Left lung (tissue), 10 donors: ENCODE measurements around the gene SLC35F6. TPM values are rescaled to one million over a fixed set of nuclear protein-coding genes. Genes with fewer than 3 reads are reported as not detected.

Experiments used
- ATAC-seq: fragments of 200-7000 bp; cut with Tn5 transposase; one replicate; pipeline ENCODE4 v1.9.1; 2020; ENCODE audit warnings: moderate library complexity
- DNase-seq, 4 donors: peaks; one replicate each; pipeline ENCODE4 v3.0.0-alpha.2; 2013 to 2020
- H3K27ac ChIP-seq, 2 donors: fragments of 200-600 bp; sonication (generic) in 1 of 2; one replicate each; pipeline versions ENCODE4 v1.5.0 to v1.8.0; 2020 to 2021
- H3K27me3 ChIP-seq, 2 donors: fragments of 200-600 bp; sonication (generic) in 1 of 2; one replicate each; pipeline versions ENCODE4 v1.5.0 to v1.8.0; 2020 to 2021
- H3K36me3 ChIP-seq, 2 donors: fragments of 200-600 bp; sonication (generic) in 1 of 2; one replicate each; pipeline versions ENCODE4 v1.5.0 to v1.8.0; 2020 to 2021
- H3K4me1 ChIP-seq, 2 donors: fragments of 200-600 bp; one replicate each; pipeline ENCODE4 v1.8.0; 2021
- H3K4me3 ChIP-seq, 2 donors: fragments of 200-600 bp; sonication (generic) in 1 of 2; one replicate each; pipeline versions ENCODE4 v1.5.0 to v1.8.0; 2020 to 2021; ENCODE audit warnings: mild to moderate bottlenecking in 1 of 2
- H3K9me3 ChIP-seq, 2 donors: fragments of 200-600 bp; sonication (generic) in 1 of 2; one replicate each; pipeline versions ENCODE4 v1.5.0 to v1.8.0; 2020 to 2021
- intact Hi-C, 2 donors: fragments of 100-400 bp; cut with DNase I; formaldehyde crosslinking; loops; one replicate each; pipeline versions ENCODE4 v1.11.2 to v1.14.2; 2022
- polyA plus RNA-seq, 6 donors: library from polyadenylated mRNA; unstranded; fragments of 120-200 nt; gene quantifications; one replicate each; pipeline ENCODE4 v1.2.1, GENCODE V29; 2013; ENCODE audit not compliant: insufficient read length in 6 of 6
- total RNA-seq, 2 donors: library from RNA; stranded (reverse); fragmentation: NEBNext Ultra II Directional; extraction: Animal tissue kit (Norgen Biotek cat#: 25700); gene quantifications; one replicate each; pipeline ENCODE4 v1.2.1, GENCODE V29; 2021
- TF ChIP-seq, protein P1 (sequence below), 2 donors: fragments of 200-600 bp; sonication (generic) in 1 of 2; IDR thresholded peaks; one replicate each; pipeline versions ENCODE4 v1.5.0 to v1.8.0; 2021; ENCODE audit warnings: antibody characterized with exemption in 2 of 2
- donor health status: DM: no; HTN: yes; CAD: no.
- donor health status: DM: no; HTN: no; CAD: no.

Gene SLC35F6
- total and polyA plus RNA-seq, 8 donors, result 10.0 to 62.1 (median 12.3) TPM

DNA sequence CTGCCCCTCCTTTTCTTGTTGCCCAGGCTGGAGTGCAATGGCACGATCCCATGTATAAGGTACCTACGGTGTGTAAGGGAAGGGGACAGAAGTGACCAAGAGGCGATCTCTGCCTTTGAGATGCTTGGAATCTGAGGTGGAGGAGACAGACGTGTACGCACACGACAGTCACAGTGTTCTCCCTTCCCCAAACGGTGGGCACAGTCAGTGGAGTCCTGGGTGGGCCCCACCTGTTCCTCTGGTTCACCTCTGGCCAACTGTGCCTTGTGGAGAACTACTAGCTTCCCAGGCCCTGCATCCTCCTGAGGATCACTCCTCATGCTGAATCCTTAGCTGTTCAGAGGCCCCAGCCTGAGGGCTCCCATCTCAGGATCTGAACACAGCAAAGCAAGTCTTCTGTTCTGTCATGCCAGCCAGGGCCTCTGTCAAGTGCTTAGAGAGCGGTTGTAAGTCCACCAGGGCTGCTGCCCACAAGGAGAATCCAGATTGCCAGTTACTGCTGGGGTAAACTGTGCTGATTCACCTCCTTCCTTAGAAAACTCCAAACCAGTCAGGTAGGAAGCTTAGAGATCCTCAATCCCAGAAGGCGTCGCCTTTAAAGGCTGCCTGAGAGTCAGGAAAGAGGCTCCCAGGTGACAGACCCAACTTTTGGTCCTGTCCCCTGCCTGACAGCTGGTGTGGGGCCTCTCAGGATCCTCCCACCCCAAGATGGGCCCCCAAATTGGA lies 1.6 kb downstream of the SLC35F6 start:
- Histone ChIP-seq H3K36me3 (peaks cover 0 to 3% of the 10 kb centered on the region in 2 donors), H3K4me3 (peak overlapping the region; percentile 61 to 83), H3K27ac (peak overlapping the region in 1 of 2 donors; percentile 85), H3K27me3 (no peaks in the 10 kb centered on the region), H3K4me1 (peaks cover 16 to 67% of the 10 kb centered on the region in 2 donors), H3K9me3 (no peaks in the 10 kb centered on the region)
- TF ChIP-seq, protein P1, sequence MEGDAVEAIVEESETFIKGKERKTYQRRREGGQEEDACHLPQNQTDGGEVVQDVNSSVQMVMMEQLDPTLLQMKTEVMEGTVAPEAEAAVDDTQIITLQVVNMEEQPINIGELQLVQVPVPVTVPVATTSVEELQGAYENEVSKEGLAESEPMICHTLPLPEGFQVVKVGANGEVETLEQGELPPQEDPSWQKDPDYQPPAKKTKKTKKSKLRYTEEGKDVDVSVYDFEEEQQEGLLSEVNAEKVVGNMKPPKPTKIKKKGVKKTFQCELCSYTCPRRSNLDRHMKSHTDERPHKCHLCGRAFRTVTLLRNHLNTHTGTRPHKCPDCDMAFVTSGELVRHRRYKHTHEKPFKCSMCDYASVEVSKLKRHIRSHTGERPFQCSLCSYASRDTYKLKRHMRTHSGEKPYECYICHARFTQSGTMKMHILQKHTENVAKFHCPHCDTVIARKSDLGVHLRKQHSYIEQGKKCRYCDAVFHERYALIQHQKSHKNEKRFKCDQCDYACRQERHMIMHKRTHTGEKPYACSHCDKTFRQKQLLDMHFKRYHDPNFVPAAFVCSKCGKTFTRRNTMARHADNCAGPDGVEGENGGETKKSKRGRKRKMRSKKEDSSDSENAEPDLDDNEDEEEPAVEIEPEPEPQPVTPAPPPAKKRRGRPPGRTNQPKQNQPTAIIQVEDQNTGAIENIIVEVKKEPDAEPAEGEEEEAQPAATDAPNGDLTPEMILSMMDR (IDR thresholded peaks at IDR 0.05), result no peak
- ATAC-seq (no peak), DNase-seq (no peak)
- intact Hi-C loops, result no loop called here

DNA sequence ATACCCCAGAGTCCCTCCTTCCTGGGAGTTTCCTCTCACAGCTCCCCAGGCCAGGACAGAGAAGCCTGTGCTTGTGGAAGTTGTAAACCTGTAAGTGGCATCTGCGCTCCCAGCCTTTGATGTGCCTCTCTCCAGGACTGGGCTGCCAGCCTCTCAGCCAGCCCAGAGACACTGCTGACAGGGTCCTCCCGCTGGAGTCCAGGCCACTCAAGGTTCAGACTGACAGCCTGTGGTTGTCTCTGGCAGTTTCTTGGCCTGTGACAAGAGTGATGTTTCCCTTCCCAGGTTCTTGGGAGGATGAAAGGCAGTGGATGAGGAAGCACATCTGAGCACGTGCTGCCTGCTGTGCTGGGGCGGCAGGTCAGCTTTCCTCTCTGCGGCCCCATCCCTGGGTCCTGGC lies 3.0 kb downstream of the SLC35F6 start:
- Histone ChIP-seq H3K4me3 (no peak overlapping the region), H3K4me1 (peaks cover 31 to 82% of the 10 kb centered on the region in 2 donors), H3K36me3 (peaks cover 0 to 3% of the 10 kb centered on the region in 2 donors), H3K9me3 (no peaks in the 10 kb centered on the region), H3K27me3 (no peaks in the 10 kb centered on the region), H3K27ac (no peak overlapping the region)
- TF ChIP-seq, protein P1 (IDR thresholded peaks at IDR 0.05), result no peak
- intact Hi-C loops, result no loop called here
- ATAC-seq (no peak), DNase-seq (no peak)

DNA sequence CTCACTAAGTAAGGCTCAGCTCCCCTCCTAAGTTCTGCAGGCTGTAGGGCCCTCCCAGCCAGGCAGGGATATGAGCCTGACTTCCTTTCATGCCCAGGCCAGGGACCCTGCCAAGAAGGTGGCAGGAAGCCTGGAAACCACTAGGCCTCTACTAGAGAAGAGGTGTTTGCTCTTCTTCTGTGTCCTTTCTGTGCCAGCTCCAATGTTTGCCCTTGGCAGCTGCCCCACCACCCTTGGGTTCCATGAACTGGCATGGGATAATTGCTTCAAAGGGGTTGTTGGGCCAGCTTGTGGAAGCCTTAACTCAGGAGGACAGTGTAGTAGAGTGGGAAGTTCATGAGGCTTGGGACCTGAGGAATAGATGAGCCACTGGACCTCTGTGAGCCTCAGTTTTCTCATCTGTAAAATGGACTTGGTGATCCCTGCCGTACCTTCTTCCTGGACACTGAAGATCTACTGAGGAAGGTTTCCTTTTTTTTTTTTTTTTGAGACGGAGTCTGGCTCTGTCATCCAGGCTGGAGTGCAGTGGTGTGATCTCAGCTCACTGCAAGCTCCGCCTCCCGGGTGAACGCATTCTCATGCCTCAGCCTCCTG lies 3.9 kb downstream of the SLC35F6 start:
- TF ChIP-seq, protein P1 (IDR thresholded peaks at IDR 0.05), result no peak
- H3K27ac ChIP-seq, result peak overlapping the region in 1 of 2 donors; percentile 64
- ATAC-seq, result no peak
- H3K9me3 ChIP-seq, result no peaks in the 10 kb centered on the region
- H3K4me1 ChIP-seq, result peaks cover 39 to 90% of the 10 kb centered on the region in 2 donors
- H3K27me3 ChIP-seq, result no peaks in the 10 kb centered on the region
- DNase-seq, result no peak
- H3K4me3 ChIP-seq, result no peak overlapping the region
- peaks cover 0 to 3% of the 10 kb centered on the region in 2 donors for H3K36me3 ChIP-seq
- intact Hi-C loops, result no loop called here

DNA sequence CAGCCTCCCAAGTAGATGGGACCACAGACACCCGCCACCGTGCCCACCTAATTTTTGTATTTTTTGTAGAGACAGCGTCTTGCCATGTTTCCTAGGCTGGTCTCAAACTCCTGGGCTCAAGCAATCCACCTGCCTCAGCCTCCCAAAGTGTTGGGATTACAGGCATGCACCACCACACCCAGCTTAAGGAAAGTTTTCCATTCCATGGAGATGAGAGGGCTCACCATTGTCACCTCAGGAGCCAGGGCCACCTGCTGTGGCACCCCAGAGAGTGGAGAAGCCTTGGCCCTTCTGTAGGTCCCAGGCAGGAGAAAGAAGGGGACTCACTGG lies 4.6 kb downstream of the SLC35F6 start:
- Histone ChIP-seq H3K4me3 (no peak overlapping the region), H3K36me3 (peaks cover 0 to 4% of the 10 kb centered on the region in 2 donors), H3K27ac (peak overlapping the region; percentile 64 to 67), H3K27me3 (no peaks in the 10 kb centered on the region), H3K4me1 (peaks cover 39 to 92% of the 10 kb centered on the region in 2 donors), H3K9me3 (no peaks in the 10 kb centered on the region)
- DNase-seq, result no peak
- intact Hi-C loops, result no loop called here
- TF ChIP-seq, protein P1 (IDR thresholded peaks at IDR 0.05), result no peak
- no peak for ATAC-seq

DNA sequence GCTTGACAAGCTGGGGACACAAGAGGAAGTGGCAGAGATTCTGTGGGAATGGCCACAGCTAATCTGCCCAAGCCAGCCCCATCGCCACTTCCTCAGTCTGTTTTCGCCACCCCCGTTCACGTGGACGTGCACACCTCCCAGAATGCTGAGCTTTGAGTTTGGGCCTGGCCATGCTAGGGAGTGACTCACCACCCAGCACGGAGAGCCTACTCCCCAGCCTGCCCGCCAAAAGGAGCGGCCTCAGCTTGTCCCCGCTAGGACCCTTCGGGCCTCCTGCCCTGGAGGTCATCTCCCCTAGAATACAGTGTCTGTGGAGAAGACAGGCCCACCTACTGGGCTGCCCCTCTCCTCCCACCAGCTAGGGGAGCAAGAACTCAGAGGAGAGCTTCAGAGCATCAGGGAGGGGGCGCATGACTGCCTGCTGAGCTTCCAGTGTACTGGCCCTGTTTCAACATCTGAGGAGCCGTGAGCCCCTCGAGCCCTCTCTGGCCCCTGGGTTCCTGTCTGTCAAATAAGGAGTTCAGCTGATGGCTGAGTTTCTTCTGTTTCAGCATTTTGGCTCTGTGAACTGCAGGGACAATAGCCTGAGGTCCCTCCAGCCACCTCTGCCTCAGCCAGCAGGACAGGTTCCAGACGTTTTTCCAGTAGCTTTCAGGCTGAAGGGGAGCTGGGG lies 5.1 kb downstream of the SLC35F6 start:
- H3K4me3 ChIP-seq, result no peak overlapping the region
- ATAC-seq (peak; percentile 57), DNase-seq (peak in 2 of 4 donors; percentile 89 to 90)
- peaks cover 39 to 91% of the 10 kb centered on the region in 2 donors for H3K4me1 ChIP-seq
- peaks cover 0 to 9% of the 10 kb centered on the region in 2 donors for H3K36me3 ChIP-seq
- H3K27me3 ChIP-seq, result no peaks in the 10 kb centered on the region
- intact Hi-C loops, result no loop called here
- H3K27ac ChIP-seq, result peak overlapping the region; percentile 64 to 71
- TF ChIP-seq, protein P1 (IDR thresholded peaks at IDR 0.05), result no peak
- H3K9me3 ChIP-seq, result no peaks in the 10 kb centered on the region
